HCT116 (cell line): ENCODE results near the gene USP15.

Source experiments
- EZH2 ChIP-seq: fragments of 200-600 bp; sonication (generic); IDR thresholded peaks from 2 replicates; pipeline ENCODE4 v1.6.1; 2017; ENCODE audit warnings: antibody characterized with exemption, mixed run types
- ZNF274 ChIP-seq: fragments of 200-500 bp; sonication (Bioruptor generic); IDR thresholded peaks from 2 replicates; pipeline ENCODE4 v1.6.1; 2014; ENCODE audit warnings: mild to moderate bottlenecking, low read depth, low read length, inconsistent platforms

GRCh38 chr12:62363506-62363905 is 103.3 kb downstream of the USP15 start:
- no peak for TF ChIP-seq ZNF274
- no peak for TF ChIP-seq EZH2
